Suprapubic skin (tissue), 4 donors: ENCODE data around the gene CCL5. TPM values are rescaled to one million over a fixed set of nuclear protein-coding genes. Genes with fewer than 3 reads are reported as not detected.

Source experiments
- DNase-seq, 2 donors: peaks; one replicate each; pipeline ENCODE4 v3.0.0-alpha.2; 2019; ENCODE audit warnings: low spot score in 2 of 2
- H3K27ac ChIP-seq: fragments of 200-600 bp; sonication (generic); one replicate; pipeline ENCODE4 v1.5.1; 2019
- H3K27me3 ChIP-seq: fragments of 200-600 bp; sonication (generic); one replicate; pipeline ENCODE4 v1.5.1; 2019
- H3K36me3 ChIP-seq: fragments of 200-600 bp; sonication (generic); one replicate; pipeline ENCODE4 v1.5.1; 2019
- H3K4me1 ChIP-seq: fragments of 200-600 bp; sonication (generic); one replicate; pipeline ENCODE4 v1.5.1; 2019
- H3K4me3 ChIP-seq: fragments of 200-600 bp; sonication (generic); one replicate; pipeline ENCODE4 v1.5.1; 2019; ENCODE audit warnings: mild to moderate bottlenecking
- H3K9me3 ChIP-seq: fragments of 200-600 bp; sonication (generic); one replicate; pipeline ENCODE4 v1.5.1; 2019
- CTCF ChIP-seq, 2 donors: fragments of 200-600 bp in 1 of 2; fragments of 450-650 bp in 1 of 2; sonication (generic) in 1 of 2; IDR thresholded peaks; one replicate each; pipeline ENCODE4 v1.5.1; 2016 to 2019; ENCODE audit warnings: antibody characterized with exemption in 2 of 2, mild to moderate bottlenecking in 1 of 2, moderate library complexity in 1 of 2
- EP300 ChIP-seq: sonication (generic); formaldehyde crosslinking; IDR thresholded peaks from one replicate; pipeline ENCODE4 v1.6.1; 2017; ENCODE audit warnings: antibody characterized with exemption
- POLR2A ChIP-seq, 2 donors: fragments of 450-650 bp; IDR thresholded peaks; one replicate each; pipeline ENCODE4 v1.6.1; 2017; ENCODE audit warnings: antibody characterized with exemption in 2 of 2, mild to moderate bottlenecking in 2 of 2, moderate library complexity in 2 of 2
- POLR2AphosphoS5 ChIP-seq, 3 donors: sonication (generic); formaldehyde crosslinking; IDR thresholded peaks; one replicate each; pipeline ENCODE4 v1.6.1; 2017; ENCODE audit warnings: antibody characterized with exemption in 3 of 3
- WGBS: methylation state at CpG from one replicate; pipeline ENCODE4 v1.1.5; 2018; 5-methylcytosine and 5-hydroxymethylcytosine counted together
- total RNA-seq, 4 donors: library from RNA; depleted of rRNA; stranded (reverse); fragments of >200 nt; gene quantifications; one replicate each; pipeline ENCODE4 v1.1.0, GENCODE V29; 2016

The CCL5 gene
- total RNA-seq, 4 donors from 2014 or later: 0.79 to 2.3 (median 1.4) TPM; not detected in 1

DNA sequence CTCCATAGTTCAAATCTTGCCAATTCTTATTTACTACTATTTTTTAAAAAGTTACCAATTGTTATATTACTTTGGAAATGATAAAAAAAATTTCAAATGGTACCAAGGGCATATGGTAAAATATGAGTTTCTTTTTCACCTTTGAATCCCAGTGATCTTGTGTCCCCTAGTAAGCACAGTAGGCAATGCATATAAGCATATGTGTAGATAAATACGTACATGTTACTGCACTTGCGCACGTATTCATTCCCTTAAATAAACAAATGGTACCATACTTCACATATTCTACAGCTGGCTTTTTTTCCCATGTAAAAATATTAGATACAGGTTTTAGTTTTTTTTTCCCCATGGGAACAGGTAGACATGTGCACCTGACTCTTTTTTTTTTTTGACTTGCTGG, 39.1 kb downstream of the CCL5 start:
- TF ChIP-seq EP300 (no peak), POLR2AphosphoS5 (IDR thresholded peaks at IDR 0.05) (no peak), CTCF (IDR thresholded peaks at IDR 0.05) (no peak), POLR2A (IDR thresholded peaks at IDR 0.05) (no peak)
- no peaks in the 10 kb centered on the region for H3K27me3 ChIP-seq
- H3K9me3 ChIP-seq: no peaks in the 10 kb centered on the region
- H3K4me3 ChIP-seq: no peak overlapping the region
- H3K27ac ChIP-seq: no peak overlapping the region
- H3K4me1 ChIP-seq: no peaks in the 10 kb centered on the region
- H3K36me3 ChIP-seq: peaks cover 99% of the 10 kb centered on the region
- no peak for DNase-seq
- 98% methylated on average over 3 of the region's 3 CpGs for WGBS

GRCh38 chr17:35825206-35825605, 55.0 kb downstream of the CCL5 start:
- Histone ChIP-seq H3K27ac (no peak overlapping the region), H3K9me3 (no peaks in the 10 kb centered on the region), H3K36me3 (peaks cover 73% of the 10 kb centered on the region), H3K4me1 (no peaks in the 10 kb centered on the region), H3K27me3 (no peaks in the 10 kb centered on the region), H3K4me3 (no peak overlapping the region)
- TF ChIP-seq POLR2AphosphoS5 (IDR thresholded peaks at IDR 0.05): no peak
- WGBS: 89% methylated on average over 1 of the region's 1 CpG
- no peak for DNase-seq

Other genes with a start within 250 kb of the CCL5 start
- gene RASL10B, start 148.7 kb downstream of the CCL5 start, total RNA-seq: 1 to 10 TPM in 3 of 4 donors, under 1 TPM in 1; 0.94 to 2.5 (median 1.9) TPM
- under 1 TPM in 2 of 4 donors, not detected in 2; 0.24 to 0.49 TPM for gene GAS2L2, start 127.1 kb downstream of the CCL5 start, total RNA-seq
- not detected for gene C17orf50, start 119.5 kb downstream of the CCL5 start, total RNA-seq
- gene MMP28, start 84.7 kb downstream of the CCL5 start, total RNA-seq: 100 to 1,000 TPM in 2 of 4 donors, 10 to 100 TPM in 2; 76.4 to 109 (median 91.0) TPM
- gene TAF15, start 70.9 kb downstream of the CCL5 start, total RNA-seq: 100 to 1,000 TPM in 1 of 4 donors, 10 to 100 TPM in 3; 52.0 to 149 (median 58.8) TPM
- not detected for gene HEATR9, start 11.5 kb downstream of the CCL5 start, total RNA-seq
- gene RDM1, start 50.4 kb upstream of the CCL5 start, total RNA-seq: not detected
- not detected for gene LYZL6, start 63.4 kb upstream of the CCL5 start, total RNA-seq
- not detected for gene CCL16, start 101.1 kb upstream of the CCL5 start, total RNA-seq
- gene CCL14, start 106.4 kb upstream of the CCL5 start, total RNA-seq: 10 to 100 TPM in 3 of 4 donors, 1 to 10 TPM in 1; 5.7 to 22.9 (median 17.3) TPM
- not detected for gene CCL15, start 121.2 kb upstream of the CCL5 start, total RNA-seq
- 10 to 100 TPM in 1 of 4 donors, not detected in 3; 11.5 TPM for gene CCL23, start 137.6 kb upstream of the CCL5 start, total RNA-seq
- gene CCL18, start 183.9 kb upstream of the CCL5 start, total RNA-seq: 1 to 10 TPM in 1 of 4 donors, not detected in 3; 1.5 TPM
- under 1 TPM in 1 of 4 donors, not detected in 3; 0.79 TPM for gene CCL3, start 209.8 kb upstream of the CCL5 start, total RNA-seq
- under 1 TPM in 1 of 4 donors, not detected in 3; 0.97 TPM for gene CCL4, start 223.5 kb upstream of the CCL5 start, total RNA-seq